IPS-18a (cell line): ENCODE measurements around the gene DDX43.

Experiments used
- H3K27ac ChIP-seq: one replicate; pipeline ENCODE4 v1.5.1; 2013; ENCODE audit warnings: low read length
- H3K27me3 ChIP-seq: one replicate; pipeline ENCODE4 v1.6.1; 2013; ENCODE audit warnings: mild to moderate bottlenecking, low read length; ENCODE audit not compliant: control insufficient read depth, insufficient read depth
- H3K36me3 ChIP-seq: one replicate; pipeline ENCODE4 v1.6.1; 2013; ENCODE audit warnings: low read depth, low read length; ENCODE audit not compliant: control insufficient read depth
- H3K4me1 ChIP-seq: one replicate; pipeline ENCODE4 v1.6.1; 2013; ENCODE audit warnings: low read depth, low read length; ENCODE audit not compliant: control insufficient read depth
- H3K4me3 ChIP-seq: one replicate; pipeline ENCODE4 v1.5.1; 2013; ENCODE audit warnings: low read length
- H3K9ac ChIP-seq: one replicate; pipeline ENCODE4 v1.6.1; 2013; ENCODE audit warnings: mild to moderate bottlenecking, low read length, moderate library complexity
- H3K9me3 ChIP-seq: one replicate; pipeline ENCODE4 v1.6.1; 2013; ENCODE audit warnings: low read depth, low read length; ENCODE audit not compliant: control insufficient read depth

The DDX43 gene

GRCh38 chr6:73394577-73395354 lies at the start of gene DDX43:
TSS of gene DDX43 (plus strand) at chr6:73394828. CDS start at chr6:73394906, 78 bp downstream.
- no peak within 1 kb of the TSS for H3K4me3 ChIP-seq
- no peaks in the 10 kb centered on the region for H3K36me3 ChIP-seq
- no peak within 1 kb of the TSS for H3K27ac ChIP-seq

DNA sequence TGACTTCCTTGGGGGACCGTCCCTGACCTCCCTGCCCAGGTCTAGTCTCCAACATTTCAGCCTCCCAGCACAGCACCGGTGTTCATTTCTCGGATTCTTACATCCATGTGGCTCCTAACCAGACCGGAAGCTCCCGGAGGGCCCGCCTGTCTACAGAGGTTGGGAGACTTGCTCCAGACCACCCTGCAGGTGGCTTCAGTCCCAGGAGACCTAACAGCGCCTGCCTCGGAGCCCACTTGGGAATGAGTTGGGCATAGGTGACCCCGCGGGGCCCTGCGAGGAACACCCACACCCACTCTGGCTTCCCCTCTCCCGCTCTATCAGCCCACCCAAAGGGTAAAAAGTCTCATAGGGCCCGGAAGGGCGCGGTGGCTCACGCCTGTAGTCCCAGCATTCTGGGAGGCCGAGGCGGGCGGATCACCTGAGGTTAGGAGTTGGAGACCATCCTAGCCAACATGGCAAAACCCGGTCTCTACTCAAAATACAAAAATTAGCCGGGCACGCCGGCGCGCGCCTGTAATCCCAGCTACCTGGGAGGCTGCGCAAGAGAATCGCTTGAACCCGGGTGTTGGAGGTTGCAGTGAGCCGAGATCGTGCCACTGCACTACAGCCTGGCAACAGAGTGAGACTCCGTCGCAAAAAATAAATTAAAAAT lies 46.0 kb upstream of the DDX43 start:
- H3K4me3 ChIP-seq, result no peak overlapping the region
- H3K9me3 ChIP-seq, result no peaks in the 10 kb centered on the region
- no peak overlapping the region for H3K27ac ChIP-seq
- no peaks in the 10 kb centered on the region for H3K27me3 ChIP-seq
- no peak overlapping the region for H3K9ac ChIP-seq
- peaks cover 20% of the 10 kb centered on the region for H3K4me1 ChIP-seq
- H3K36me3 ChIP-seq, result no peaks in the 10 kb centered on the region

More at GRCh38 chr6:73394577-73395354, at the start of gene DDX43:
- H3K9ac ChIP-seq, result no peak within 1 kb of the TSS
- no peaks in the 10 kb centered on the region for H3K4me1 ChIP-seq
- no peaks in the 10 kb centered on the region for H3K27me3 ChIP-seq
- H3K9me3 ChIP-seq, result no peaks in the 10 kb centered on the region

GRCh38 chr6:73349311-73349710 lies 45.3 kb upstream of the DDX43 start:
- no peaks in the 10 kb centered on the region for H3K36me3 ChIP-seq
- no peaks in the 10 kb centered on the region for H3K27me3 ChIP-seq
- no peaks in the 10 kb centered on the region for H3K9me3 ChIP-seq
- H3K4me1 ChIP-seq, result peaks cover 20% of the 10 kb centered on the region
- no peak overlapping the region for H3K9ac ChIP-seq
- H3K4me3 ChIP-seq, result no peak overlapping the region
- H3K27ac ChIP-seq, result no peak overlapping the region

- Histone ChIP-seq H3K9ac (no peak within 1 kb of the TSS), H3K27ac (no peak within 1 kb of the TSS), H3K36me3 (no peaks in the 10 kb centered on the region), H3K27me3 (no peaks in the 10 kb centered on the region), H3K9me3 (no peaks in the 10 kb centered on the region), H3K4me3 (no peak within 1 kb of the TSS), H3K4me1 (peaks cover 16% of the 10 kb centered on the region)
Observed at GRCh38 chr6:73353636-73354593, 40.7 kb upstream of the DDX43 start, which contains the start of gene DPPA5. TSS of gene DPPA5 (minus strand) at chr6:73354276. CDS start at chr6:73354225, 51 bp downstream.

DNA sequence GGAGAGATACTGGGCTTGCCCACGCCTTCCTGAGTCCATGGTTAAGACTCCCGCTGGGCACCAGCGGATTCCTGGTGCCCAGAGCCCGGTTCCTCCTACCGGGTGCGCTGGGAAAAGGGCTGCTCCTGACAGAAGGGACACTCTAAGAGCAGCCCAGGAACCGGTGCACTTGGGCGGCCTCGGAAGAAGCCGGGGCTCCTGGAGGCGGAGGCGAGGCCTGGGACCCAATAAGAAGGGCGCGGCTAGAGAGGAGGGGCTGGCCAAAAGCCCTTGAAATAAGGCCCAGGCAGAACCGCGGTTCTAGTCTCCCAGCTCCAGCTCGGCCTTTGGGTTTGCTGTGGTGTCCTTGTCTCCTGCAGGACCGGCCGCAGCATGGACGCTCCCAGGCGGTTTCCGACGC lies 32.3 kb upstream of the DDX43 start, which contains the start of gene KHDC3L:
Gene KHDC3L (plus strand): TSS at position 301 of the 400 bp plus-strand sequence. CDS start 72 bp downstream, at position 373.
- Histone ChIP-seq H3K27ac (no peak within 1 kb of the TSS), H3K9me3 (no peaks in the 10 kb centered on the region), H3K36me3 (no peaks in the 10 kb centered on the region), H3K27me3 (no peaks in the 10 kb centered on the region), H3K9ac (no peak within 1 kb of the TSS), H3K4me1 (no peaks in the 10 kb centered on the region), H3K4me3 (no peak within 1 kb of the TSS)

DNA sequence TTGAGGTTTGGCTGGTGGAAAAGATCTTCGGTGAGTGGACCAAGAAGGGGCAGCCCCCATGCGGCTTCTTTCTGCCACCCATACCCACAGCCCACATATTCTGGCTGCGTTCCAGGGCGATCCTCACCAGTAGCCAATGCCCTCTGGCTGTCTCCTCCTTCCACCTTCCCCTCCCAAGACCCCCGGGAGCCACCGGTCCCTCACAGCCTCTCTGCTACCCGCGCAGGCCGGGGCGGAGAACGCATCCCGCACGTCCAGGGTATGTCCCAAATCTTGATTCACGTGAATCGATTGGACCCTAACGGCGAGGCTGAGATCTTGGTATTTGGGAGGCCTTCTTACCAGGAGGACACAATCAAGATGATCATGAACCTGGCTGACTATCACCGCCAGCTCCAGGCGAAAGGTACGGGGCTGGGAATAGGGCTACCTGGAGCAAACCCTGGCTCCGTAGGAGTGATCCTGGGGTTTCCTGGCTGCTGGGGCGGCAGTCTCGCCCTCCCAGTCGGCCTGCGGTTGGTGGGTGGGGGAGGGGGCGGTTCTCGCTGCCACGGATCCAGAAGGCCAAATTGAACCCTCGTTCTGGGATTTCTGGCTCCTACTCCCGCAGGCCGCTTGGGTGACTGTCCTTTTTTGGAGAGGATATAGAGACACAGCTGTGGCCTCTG lies 31.6 kb upstream of the DDX43 start:
- Histone ChIP-seq H3K27me3 (no peaks in the 10 kb centered on the region), H3K27ac (no peak overlapping the region), H3K9ac (no peak overlapping the region), H3K4me1 (peaks cover 2% of the 10 kb centered on the region), H3K4me3 (no peak overlapping the region), H3K9me3 (no peaks in the 10 kb centered on the region), H3K36me3 (no peaks in the 10 kb centered on the region)

GRCh38 chr6:73363537-73363875 lies 31.1 kb upstream of the DDX43 start:
- H3K4me1 ChIP-seq, result peaks cover 5% of the 10 kb centered on the region
- no peaks in the 10 kb centered on the region for H3K36me3 ChIP-seq
- H3K4me3 ChIP-seq, result no peak overlapping the region
- no peaks in the 10 kb centered on the region for H3K27me3 ChIP-seq
- no peaks in the 10 kb centered on the region for H3K9me3 ChIP-seq
- H3K27ac ChIP-seq, result no peak overlapping the region
- no peak overlapping the region for H3K9ac ChIP-seq

GRCh38 chr6:73364121-73364520 lies 30.5 kb upstream of the DDX43 start:
- peaks cover 5% of the 10 kb centered on the region for H3K4me1 ChIP-seq
- H3K27ac ChIP-seq, result no peak overlapping the region
- no peaks in the 10 kb centered on the region for H3K9me3 ChIP-seq
- H3K9ac ChIP-seq, result no peak overlapping the region
- H3K4me3 ChIP-seq, result no peak overlapping the region
- H3K36me3 ChIP-seq, result no peaks in the 10 kb centered on the region
- H3K27me3 ChIP-seq, result no peaks in the 10 kb centered on the region

- no peak overlapping the region for H3K27ac ChIP-seq
- H3K4me1 ChIP-seq, result peaks cover 5% of the 10 kb centered on the region
- H3K9ac ChIP-seq, result no peak overlapping the region
- H3K4me3 ChIP-seq, result no peak overlapping the region
- no peaks in the 10 kb centered on the region for H3K27me3 ChIP-seq
- H3K9me3 ChIP-seq, result no peaks in the 10 kb centered on the region
- no peaks in the 10 kb centered on the region for H3K36me3 ChIP-seq
Observed at GRCh38 chr6:73364549-73364948, 30.1 kb upstream of the DDX43 start.

- H3K9ac ChIP-seq, result no peak overlapping the region
- H3K36me3 ChIP-seq, result no peaks in the 10 kb centered on the region
- H3K9me3 ChIP-seq, result no peaks in the 10 kb centered on the region
- H3K27me3 ChIP-seq, result no peaks in the 10 kb centered on the region
- no peak overlapping the region for H3K27ac ChIP-seq
- peaks cover 5% of the 10 kb centered on the region for H3K4me1 ChIP-seq
- no peak overlapping the region for H3K4me3 ChIP-seq
Observed at GRCh38 chr6:73367761-73368355, 26.8 kb upstream of the DDX43 start.
